K562 (cell line): Measurements from ENCODE around the gene LRP10. TPM values are rescaled to one million over a fixed set of nuclear protein-coding genes. Genes with fewer than 3 reads are reported as not detected.

Source experiments
- ATAC-seq: fragments of 200-7000 bp; cut with Tn5 transposase; 3 replicates; pipeline ENCODE4 v1.9.1; 2020; ENCODE audit warnings: moderate library complexity
- BruUV-seq: library from RNA; stranded (reverse); fragments of 400-500 nt; replicated peaks from 2 replicates; lab custom pipeline; 2021; lab: Mats Ljungman, UMichigan
- CTCF ChIA-PET: fragments of 300-600 bp; formaldehyde crosslinking; extraction: SDS; loops from one replicate; lab custom pipeline; 2021; ENCODE audit warnings: low intra/inter-chr PET ratio; lab: Yijun Ruan, JAX
- POLR2A ChIA-PET: fragments of 300-600, 350-650 bp; sonication (Branson Sonifier 250); formaldehyde crosslinking; extraction: SDS; loops from one replicate; lab custom pipeline; 2021; ENCODE audit warnings: antibody characterized with exemption, inconsistent platforms; lab: Yijun Ruan, JAX
- DNase-seq, 4 experiments: peaks; one replicate each; pipeline versions ENCODE4 v3.0.0 to v3.0.0-alpha.2; 2011 to 2018; ENCODE audit warnings: low spot score in 3 of 4, mixed read lengths in 3 of 4; ENCODE audit errors: extremely low read depth in 1 of 4
- FAIRE-seq: peaks from 2 replicates; lab custom pipeline; 2011; peaks lifted over from hg19 to GRCh38; lab: Jason Lieb, UNC
- H2AFZ ChIP-seq: 2 replicates; pipeline ENCODE4 v1.6.0; 2011; ENCODE audit warnings: low read depth, low read length, control low read depth, inconsistent platforms
- H3K27ac ChIP-seq: fragments of 200-600 bp; 3 replicates; pipeline ENCODE4 v1.8.0; 2011; ENCODE audit warnings: low read depth, mild to moderate bottlenecking, control low read depth, inconsistent platforms, low read length, moderate library complexity, mixed read lengths; ENCODE audit errors: extremely low read depth
- H3K27me3 ChIP-seq, 2 experiments: fragments of 300-600 bp in 1 of 2; 2 replicates in 1 of 2; 3 replicates in 1 of 2; pipeline versions ENCODE4 v1.6.0 to v1.8.0; 2011; ENCODE audit warnings: inconsistent platforms in 2 of 2, low read length in 2 of 2, mild to moderate bottlenecking in 1 of 2, mixed read lengths in 1 of 2, moderate library complexity in 1 of 2; ENCODE audit not compliant: control insufficient read depth in 2 of 2, insufficient read depth in 2 of 2
- H3K36me3 ChIP-seq: fragments of 300-600 bp; 3 replicates; pipeline ENCODE4 v1.8.0; 2011; ENCODE audit warnings: mild to moderate bottlenecking, low read length, inconsistent platforms; ENCODE audit not compliant: control insufficient read depth, insufficient read depth
- H3K4me1 ChIP-seq, 2 experiments: fragments of 200-600 bp in 1 of 2; replicated peaks in 1 of 2; 2 replicates in 1 of 2; 3 replicates in 1 of 2; pipeline versions ENCODE4 v1.5.1 to v1.8.0; 2011; ENCODE audit warnings: inconsistent platforms in 2 of 2, low read length in 2 of 2, mild to moderate bottlenecking in 1 of 2, mixed read lengths in 1 of 2, moderate library complexity in 1 of 2; ENCODE audit not compliant: control insufficient read depth in 2 of 2, insufficient read depth in 2 of 2
- H3K4me2 ChIP-seq: 2 replicates; pipeline ENCODE4 v1.6.1; 2011; ENCODE audit warnings: low read length, control low read depth, inconsistent platforms, mixed read lengths; ENCODE audit not compliant: insufficient read depth
- H3K4me3 ChIP-seq: fragments of 200-600 bp; sonication (generic), shearing (Covaris generic); 2 replicates; pipeline ENCODE4 v1.5.1; 2016; ENCODE audit warnings: control low read depth, inconsistent platforms
- H3K79me2 ChIP-seq: fragments of 200-600 bp; 3 replicates; pipeline ENCODE4 v1.8.0; 2011; ENCODE audit warnings: low read length, inconsistent platforms; ENCODE audit not compliant: control insufficient read depth, insufficient read depth
- H3K9ac ChIP-seq, 2 experiments: 2 replicates each; pipeline versions ENCODE4 v1.6.0 to v1.6.1; 2011; ENCODE audit warnings: low read depth in 2 of 2, low read length in 2 of 2, control low read depth in 1 of 2, inconsistent platforms in 1 of 2, mild to moderate bottlenecking in 1 of 2, mixed read lengths in 1 of 2; ENCODE audit not compliant: insufficient read depth in 1 of 2
- H3K9me1 ChIP-seq: one replicate; pipeline ENCODE4 v1.6.0; 2011; ENCODE audit warnings: inconsistent platforms, mild to moderate bottlenecking, low read length, moderate library complexity; ENCODE audit not compliant: control insufficient read depth, insufficient read depth
- H3K9me3 ChIP-seq: replicated peaks from 2 replicates; pipeline ENCODE4 v1.5.1; 2011; ENCODE audit warnings: low read depth, low read length, inconsistent platforms; ENCODE audit not compliant: control insufficient read depth, insufficient read depth
- H4K20me1 ChIP-seq: replicated peaks from 2 replicates; pipeline ENCODE4 v1.6.1; 2011; ENCODE audit warnings: low read length, inconsistent platforms, mixed read lengths; ENCODE audit not compliant: control insufficient read depth, insufficient read depth
- MCM3 ChIP-seq: fragments of 450-650 bp; IDR thresholded peaks from 2 replicates; pipeline ENCODE4 v1.6.1; 2016
- NKRF ChIP-seq: fragments of 450-650 bp; IDR thresholded peaks from 2 replicates; pipeline ENCODE4 v1.6.1; 2016; ENCODE audit warnings: borderline replicate concordance
- NRF1 ChIP-seq, 2 experiments: fragments of 450-650 bp; IDR thresholded peaks in 1 of 2; conservative IDR thresholded peaks in 1 of 2; 2 replicates each; pipeline ENCODE4 v1.6.1; 2014; ENCODE audit warnings: mild to moderate bottlenecking in 2 of 2
- RBM14 ChIP-seq: fragments of 200-400 bp; formaldehyde crosslinking; IDR thresholded peaks from 2 replicates; pipeline ENCODE4 v1.6.1; 2018; ENCODE audit warnings: low read depth, mild to moderate bottlenecking, low read length, moderate library complexity, borderline replicate concordance; ENCODE audit not compliant: insufficient read depth
- SETDB1 ChIP-seq: IDR thresholded peaks from one replicate; pipeline ENCODE4 v1.6.1; 2012; ENCODE audit warnings: low read length, control low read depth, inconsistent platforms
- SIN3A ChIP-seq, 2 experiments: fragments of 150-350 bp in 1 of 2; IDR thresholded peaks; 2 replicates each; pipeline ENCODE4 v1.6.1; 2011 to 2016; ENCODE audit warnings: borderline replicate concordance in 2 of 2, low read depth in 2 of 2, low read length in 2 of 2, mild to moderate bottlenecking in 2 of 2, moderate library complexity in 2 of 2; ENCODE audit not compliant: control insufficient read depth in 1 of 2
- SREBF2 ChIP-seq: sonication (generic); formaldehyde crosslinking; IDR thresholded peaks from 2 replicates; pipeline ENCODE4 v1.4.0; 2020; ENCODE audit warnings: mild to moderate bottlenecking, missing genetic modification reagents
- ZHX1 ChIP-seq: fragments of 150-350 bp; conservative IDR thresholded peaks from 2 replicates; pipeline ENCODE4 v1.6.1; 2014; ENCODE audit warnings: low read length
- WGBS: fragments of 100-300 bp; shearing (Covaris generic); methylation state at CpG from one replicate; pipeline ENCODE4 v1.1.6; 2016; ENCODE audit warnings: low coverage, mixed read lengths; ENCODE audit not compliant: insufficient coverage; ENCODE audit errors: missing lambda C conversion rate; 5-methylcytosine and 5-hydroxymethylcytosine counted together
- in situ Hi-C: fragments of 300-500 bp; cut with MboI; formaldehyde crosslinking; loops from 4 replicates; pipeline ENCODE4 v1.15.0; 2018; ENCODE audit warnings: inconsistent platforms, mixed read lengths
- intact Hi-C: fragments of 100-400 bp; cut with micrococcal nuclease; formaldehyde crosslinking; loops from 2 replicates; pipeline ENCODE4 v1.14.2; 2022
- polyA plus RNA-seq, 8 experiments: library from polyadenylated mRNA; depleted of rRNA in 4 of 8; stranded (reverse) in 5 of 8; unstranded in 3 of 8; fragments of >200 nt; fragmentation: Nextera tagmentation in 2 of 8; fragmentation: Illumina TruSeq in 1 of 8; extraction: Ambion mirVana in 2 of 8; extraction: Trizol in 1 of 8; gene quantifications; 2 replicates each; pipeline versions ENCODE4 v1.2.1 to v1.2.3, GENCODE V29; 2011 to 2014; ENCODE audit warnings: inconsistent platforms in 1 of 8, missing spikeins in 1 of 8
- total RNA-seq, 7 experiments: library from RNA; depleted of rRNA in 6 of 7; stranded (reverse); fragments of >200 nt in 6 of 7; fragmentation: Illumina TruSeq in 2 of 7; extraction: Trizol in 2 of 7; gene quantifications; 2 replicates each; pipeline versions ENCODE4 v1.2.1 to v1.2.3, GENCODE V29; 2011 to 2021; ENCODE audit warnings: low replicate concordance in 1 of 7

The LRP10 gene
- total and polyA plus RNA-seq, 9 of the 15 experiments (the other 6 are each of a cell fraction or from before 2014, with no cell fraction given), result 1.3 to 45.5 (median 10.9) TPM

GRCh38 chr14:22852599-22852939 is 19.0 kb upstream of the LRP10 start:
- Histone ChIP-seq H3K4me3 (no peak overlapping the region), H3K79me2 (no peaks in the 10 kb centered on the region), H3K9me1 (no peaks in the 10 kb centered on the region)
- no peak for DNase-seq
- 63% methylated on average over 2 of the region's 2 CpGs for WGBS
- no TSS peak for BruUV-seq
- CTCF ChIA-PET, result interaction anchor here (0.8 to 4.3 kb wide), 11 partner anchors 29 to 475 kb away, joined by 3 to 68 read pairs (median 10); no protein-coding TSS in a partner anchor
- TF ChIP-seq SREBF2 (CRISPR knock-in tag) (no peak), SIN3A (IDR thresholded peaks at IDR 0.05; ENCODE audit: borderline replicate concordance in 2 of 2, control insufficient read depth in 1 of 2, low read depth in 2 of 2, low read length in 2 of 2) (no peak), MCM3 (no peak), NKRF (no peak), NRF1 (conservative IDR thresholded peaks at IDR 0.05 in 1 of 2, IDR thresholded peaks at IDR 0.05 in 1 of 2) (no peak), ZHX1 (no peak), RBM14 (no peak), SETDB1 (no peak)
- TF ChIP-seq, all 486 proteins: peak for 0
- H2AFZ ChIP-seq, result peak overlapping the region; percentile 100
- no peaks in the 10 kb centered on the region for H3K27me3 ChIP-seq
- peaks cover 5 to 26% of the 10 kb centered on the region in 2 experiments; a peak in 3 of 5 replicates for H3K4me1 ChIP-seq
- no peak overlapping the region for H3K27ac ChIP-seq
- in situ Hi-C loops (no loop called here), intact Hi-C loops (loop anchor here (2.0 kb wide), 3 partner anchors 194 to 412 kb away; no protein-coding TSS in a partner anchor)
- no peaks in the 10 kb centered on the region; the same call in 1 of the 2 replicates for H3K9me3 ChIP-seq
- peak overlapping the region in 1 of 2 experiments; percentile 90; a peak in 1 of 4 replicates for H3K9ac ChIP-seq
- peak overlapping the region; percentile 100; the same call in 1 of the 2 replicates for H3K4me2 ChIP-seq
- ATAC-seq (no peak), FAIRE-seq (no peak)
- H4K20me1 ChIP-seq, result no peaks in the 10 kb centered on the region
- POLR2A ChIA-PET, result interaction anchor here (0.6 to 1.8 kb wide), 6 partner anchors 23 to 412 kb away, joined by 3 to 5 read pairs (median 4); partner anchors contain the start of gene MRPL52
- no peaks in the 10 kb centered on the region for H3K36me3 ChIP-seq
